GM12878 (cell line): ENCODE data around the gene RSKR. TPM values are rescaled to one million over a fixed set of nuclear protein-coding genes. Genes with fewer than 3 reads are reported as not detected.

Experiments used
- DPF2 ChIP-seq: fragments of 450-650 bp; IDR thresholded peaks from 2 replicates; pipeline ENCODE4 v1.6.1; 2017; ENCODE audit warnings: mild to moderate bottlenecking
- E2F4 ChIP-seq: IDR thresholded peaks from 2 replicates; pipeline ENCODE4 v1.6.1; 2012; ENCODE audit warnings: low read depth, low read length, improper control_type of control experiment
- E2F8 ChIP-seq: fragments of 450-650 bp; IDR thresholded peaks from 2 replicates; pipeline ENCODE4 v1.6.1; 2018; ENCODE audit warnings: mild to moderate bottlenecking, low read depth, moderate library complexity; ENCODE audit not compliant: partially characterized antibody
- FOXM1 ChIP-seq: IDR thresholded peaks from 2 replicates; pipeline ENCODE4 v1.6.1; 2012; ENCODE audit warnings: low read depth, mild to moderate bottlenecking, inconsistent platforms, low read length, moderate library complexity
- IKZF1 ChIP-seq: fragments of 450-650 bp; conservative IDR thresholded peaks from 2 replicates; pipeline ENCODE4 v1.6.1; 2017; ENCODE audit warnings: antibody characterized with exemption, mild to moderate bottlenecking
- IKZF2 ChIP-seq, 2 experiments: fragments of 450-650 bp; IDR thresholded peaks; 2 replicates each; pipeline ENCODE4 v1.6.1; 2017; ENCODE audit warnings: mild to moderate bottlenecking in 2 of 2, moderate library complexity in 2 of 2
- KLF5 ChIP-seq: fragments of 450-650 bp; IDR thresholded peaks from 2 replicates; pipeline ENCODE4 v1.6.1; 2014; ENCODE audit warnings: mild to moderate bottlenecking; ENCODE audit not compliant: partially characterized antibody
- MTA2 ChIP-seq: fragments of 450-650 bp; IDR thresholded peaks from 2 replicates; pipeline ENCODE4 v1.6.1; 2016; ENCODE audit warnings: low read depth, mild to moderate bottlenecking, moderate library complexity
- NBN ChIP-seq: fragments of 450-650 bp; IDR thresholded peaks from 2 replicates; pipeline ENCODE4 v1.6.1; 2016
- PAX5 ChIP-seq: IDR thresholded peaks from 2 replicates; pipeline ENCODE4 v1.6.1; 2011; ENCODE audit warnings: low read depth, low read length, borderline replicate concordance
- POLR2A ChIP-seq: IDR thresholded peaks from 2 replicates; pipeline ENCODE4 v1.6.1; 2011; ENCODE audit warnings: low read depth, mild to moderate bottlenecking, low read length
- POLR2AphosphoS2 ChIP-seq: IDR thresholded peaks from 2 replicates; pipeline ENCODE4 v1.6.1; 2011; ENCODE audit warnings: low read depth, mild to moderate bottlenecking, low read length, improper control_type of control experiment, moderate library complexity
- SMAD5 ChIP-seq: IDR thresholded peaks from 2 replicates; pipeline ENCODE4 v1.6.1; 2016; ENCODE audit warnings: antibody characterized with exemption, low read depth
- TARDBP ChIP-seq: IDR thresholded peaks from 2 replicates; pipeline ENCODE4 v1.6.1; 2016; ENCODE audit warnings: borderline replicate concordance
- USF2 ChIP-seq: IDR thresholded peaks from 2 replicates; pipeline ENCODE4 v1.6.1; 2011; ENCODE audit warnings: low read depth, low read length, improper control_type of control experiment, borderline replicate concordance
- ZBTB11 ChIP-seq: fragments of 450-650 bp; formaldehyde crosslinking; IDR thresholded peaks from 2 replicates; pipeline ENCODE4 v1.5.0; 2022; ENCODE audit warnings: mild to moderate bottlenecking, missing genetic modification characterization
- ZBTB40 ChIP-seq: fragments of 450-650 bp; IDR thresholded peaks from 2 replicates; pipeline ENCODE4 v1.6.1; 2016; ENCODE audit warnings: mild to moderate bottlenecking, moderate library complexity, borderline replicate concordance
- ZZZ3 ChIP-seq: IDR thresholded peaks from 2 replicates; pipeline ENCODE4 v1.6.1; 2011; ENCODE audit warnings: low read depth; ENCODE audit not compliant: control insufficient read depth, insufficient read length
- polyA plus RNA-seq, 11 experiments: library from polyadenylated mRNA; depleted of rRNA in 4 of 11; unstranded in 6 of 11; stranded (reverse) in 5 of 11; fragments of >200 nt; fragmentation: Nextera tagmentation in 4 of 11; fragmentation: Illumina TruSeq in 1 of 11; extraction: Ambion mirVana in 4 of 11; extraction: Trizol in 1 of 11; gene quantifications; 1 replicate in 1 of 11; 2 replicates in 10 of 11; pipeline versions ENCODE4 v1.2.1 to v1.2.3, GENCODE V29; 2011 to 2016; ENCODE audit warnings: inconsistent platforms in 2 of 11, missing spikeins in 2 of 11, low read depth in 1 of 11
- total RNA-seq, 4 experiments: library from RNA; depleted of rRNA in 3 of 4; stranded (reverse); fragments of >200 nt in 3 of 4; fragmentation: Illumina TruSeq in 1 of 4; extraction: Trizol in 1 of 4; gene quantifications; 2 replicates each; pipeline versions ENCODE4 v1.2.1 to v1.2.3, GENCODE V29; 2013 to 2021

RSKR gene
- total and polyA plus RNA-seq, 10 of the 15 experiments (the other 5 are each of a cell fraction or from before 2014, with no cell fraction given): 0.52 to 22.4 (median 8.7) TPM

- peak; percentile 84; the same call in 1 of the 2 replicates for TF ChIP-seq ZBTB40
- TF ChIP-seq POLR2AphosphoS2: peak; percentile 81
- no peak for TF ChIP-seq USF2
- TF ChIP-seq PAX5: peak; percentile 44; the same call in 1 of the 2 replicates
- peak; percentile 76 for TF ChIP-seq ZBTB11 (CRISPR knock-in tag)
- peak; percentile 66; the same call in 1 of the 2 replicates for TF ChIP-seq SMAD5
- TF ChIP-seq DPF2: no peak
- peak in 1 of 2 experiments; percentile 32; a peak in 1 of 4 replicates for TF ChIP-seq IKZF2 (IDR thresholded peaks at IDR 0.05)
- no peak for TF ChIP-seq TARDBP
- no peak for TF ChIP-seq KLF5
- peak; percentile 25; the same call in 1 of the 2 replicates for TF ChIP-seq MTA2
- TF ChIP-seq E2F8: no peak
- TF ChIP-seq NBN: peak; percentile 52; the same call in 1 of the 2 replicates
- no peak for TF ChIP-seq FOXM1
- TF ChIP-seq ZZZ3: no peak
- TF ChIP-seq IKZF1: peak; percentile 64
- TF ChIP-seq E2F4: no peak
- TF ChIP-seq POLR2A: peak; percentile 94
Measured at GRCh38 chr17:28571361-28572122, 42.4 kb downstream of the RSKR start, which contains the start of gene PIGS (continued).
